Forelimb muscle (tissue), 1 donor: ENCODE results near the gene RDM1. TPM values are rescaled to one million over a fixed set of nuclear protein-coding genes. Genes with fewer than 3 reads are reported as not detected.
"Not testable (repeated sequence)": the region's sequence is repeated elsewhere in the genome, so short reads cannot be mapped to it uniquely, and the experiment has no call there.

Source experiments
- DNase-seq: peaks from one replicate; pipeline ENCODE4 v3.0.0-alpha.2; 2013; ENCODE audit warnings: low read depth
- polyA plus RNA-seq: library from polyadenylated mRNA; unstranded; fragments of 120-200 nt; gene quantifications from one replicate; pipeline ENCODE4 v1.2.1, GENCODE V29; 2013; ENCODE audit not compliant: insufficient read length

Gene RDM1, protein sequence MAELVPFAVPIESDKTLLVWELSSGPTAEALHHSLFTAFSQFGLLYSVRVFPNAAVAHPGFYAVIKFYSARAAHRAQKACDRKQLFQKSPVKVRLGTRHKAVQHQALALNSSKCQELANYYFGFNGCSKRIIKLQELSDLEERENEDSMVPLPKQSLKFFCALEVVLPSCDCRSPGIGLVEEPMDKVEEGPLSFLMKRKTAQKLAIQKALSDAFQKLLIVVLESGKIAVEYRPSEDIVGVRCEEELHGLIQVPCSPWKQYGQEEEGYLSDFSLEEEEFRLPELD
- 0.28 TPM for polyA plus RNA-seq

DNA sequence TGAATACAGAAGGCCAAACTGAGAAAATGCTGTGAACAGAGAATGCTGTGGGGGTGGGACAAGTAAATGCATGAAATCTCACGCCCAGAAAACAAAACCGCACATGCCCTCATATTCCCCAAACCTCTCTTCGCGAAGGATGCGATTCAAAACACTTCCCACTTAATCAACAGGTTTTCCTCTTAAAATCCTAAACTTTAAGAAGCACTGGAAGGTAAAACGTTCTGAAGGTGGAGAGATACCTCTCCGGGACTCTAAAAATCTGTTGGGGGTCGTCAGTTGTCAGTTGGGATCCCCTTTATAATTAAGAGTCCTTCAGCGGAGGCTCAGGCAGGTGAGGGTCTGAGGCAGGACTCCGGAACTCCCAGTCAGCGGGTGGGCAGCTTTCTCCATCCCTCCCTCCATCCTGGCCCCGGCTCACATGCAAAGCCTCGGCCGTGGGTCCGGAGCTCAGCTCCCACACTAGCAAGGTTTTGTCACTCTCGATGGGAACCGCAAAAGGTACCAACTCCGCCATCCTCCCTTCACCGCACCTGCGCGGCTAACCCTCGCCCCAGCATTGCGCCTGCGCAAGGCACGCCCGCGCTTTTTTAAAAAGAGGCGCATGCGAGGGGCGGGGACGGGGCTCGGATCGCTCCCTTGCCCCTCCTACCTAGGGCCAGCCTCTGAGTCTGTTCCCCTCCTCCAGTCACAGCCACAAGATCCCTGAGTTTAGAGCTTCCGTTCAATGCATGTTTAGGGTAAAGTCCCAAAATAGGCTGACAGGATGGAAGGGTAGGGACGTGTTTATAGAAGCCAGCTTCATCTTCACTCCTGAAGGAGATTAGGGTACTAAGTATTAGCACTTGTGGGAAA is at the start of gene RDM1:
RDM1 (minus strand) TSS at position 563 of the 855 bp plus-strand sequence; CDS start at position 517, 46 bp downstream.
- DNase-seq: peak; percentile 25

DNA sequence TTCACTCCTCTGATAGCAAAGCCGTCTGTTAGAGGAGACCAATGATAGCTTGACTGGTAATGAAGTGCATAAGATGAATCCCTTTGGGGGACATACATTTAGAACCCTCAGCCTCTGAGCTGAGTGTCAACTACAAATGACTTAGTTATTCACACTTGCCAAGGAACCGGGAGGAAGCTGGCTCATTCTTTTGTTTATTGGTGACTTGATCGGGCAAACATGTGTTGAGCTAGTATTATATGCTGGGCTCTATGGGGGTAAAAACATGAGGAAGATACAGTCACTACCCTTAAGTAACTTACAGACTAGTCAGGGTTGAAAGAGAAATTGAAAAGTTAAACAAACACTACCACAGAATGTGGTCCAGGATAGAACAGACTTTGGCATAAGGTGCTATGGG is 47.8 kb upstream of the RDM1 start:
- DNase-seq: no peak

DNA sequence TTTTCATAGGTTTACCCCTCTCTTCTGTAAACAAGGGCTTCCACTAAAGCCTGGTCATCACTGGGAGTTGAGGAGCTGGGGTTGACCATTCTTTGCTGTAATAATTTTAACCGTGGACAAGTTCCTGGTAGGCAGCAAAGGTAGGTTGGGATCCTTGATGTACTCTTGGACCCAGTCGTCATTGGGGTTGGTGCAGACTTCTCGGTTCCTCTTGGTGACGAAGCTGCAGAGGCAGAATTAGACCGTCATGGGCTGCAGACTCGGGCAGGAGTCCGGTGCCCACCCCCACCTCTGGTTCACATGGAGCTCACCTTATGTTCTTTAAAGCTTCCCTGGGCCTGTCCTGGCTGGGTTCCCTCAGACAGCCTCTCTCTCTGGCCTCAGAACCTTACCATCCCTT is 46.9 kb upstream of the RDM1 start:
- no peak for DNase-seq

DNA sequence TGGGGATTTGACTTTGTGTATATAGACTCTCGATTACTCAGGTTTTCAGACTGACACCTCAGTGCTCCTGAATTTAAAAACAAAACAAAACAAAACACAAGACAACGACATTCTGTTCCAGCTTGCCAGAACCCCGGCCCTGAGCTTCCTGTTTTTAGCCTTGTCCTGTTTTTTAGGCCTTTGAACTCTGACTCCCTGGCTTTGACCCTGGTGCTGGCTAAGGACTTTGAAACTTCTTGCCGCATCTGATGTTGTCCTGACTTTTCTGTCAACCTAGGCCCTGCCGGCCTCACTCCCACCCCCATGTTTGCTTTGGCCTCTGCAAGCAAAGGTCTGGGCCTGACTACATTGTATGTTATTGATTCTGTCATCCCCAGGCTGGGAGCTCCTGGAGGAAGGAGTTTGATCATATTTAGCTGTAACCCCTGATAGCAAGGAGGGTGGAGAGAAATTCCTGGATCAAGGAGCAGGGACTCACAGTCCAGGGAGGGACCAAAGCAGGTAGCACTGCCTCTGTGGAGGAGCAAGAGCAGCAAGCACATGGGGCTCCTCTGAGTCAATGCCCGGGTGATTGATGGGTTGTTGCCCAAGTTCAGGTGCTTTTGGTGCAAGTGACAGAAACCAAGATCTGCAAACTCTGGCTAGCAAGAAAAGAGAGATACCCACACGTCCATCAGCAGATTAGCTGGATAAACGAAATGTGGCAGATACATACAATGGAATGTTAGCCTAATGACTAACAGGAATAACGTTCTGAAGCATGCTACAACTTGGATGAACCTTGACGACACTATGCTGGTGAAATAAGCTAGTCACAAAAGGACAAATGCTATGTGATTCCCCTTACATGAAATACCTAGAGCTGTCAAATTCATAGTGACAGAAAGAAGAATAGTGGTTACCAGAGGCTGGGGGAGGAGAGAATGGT is 43.0 kb upstream of the RDM1 start:
- DNase-seq: no peak

DNA sequence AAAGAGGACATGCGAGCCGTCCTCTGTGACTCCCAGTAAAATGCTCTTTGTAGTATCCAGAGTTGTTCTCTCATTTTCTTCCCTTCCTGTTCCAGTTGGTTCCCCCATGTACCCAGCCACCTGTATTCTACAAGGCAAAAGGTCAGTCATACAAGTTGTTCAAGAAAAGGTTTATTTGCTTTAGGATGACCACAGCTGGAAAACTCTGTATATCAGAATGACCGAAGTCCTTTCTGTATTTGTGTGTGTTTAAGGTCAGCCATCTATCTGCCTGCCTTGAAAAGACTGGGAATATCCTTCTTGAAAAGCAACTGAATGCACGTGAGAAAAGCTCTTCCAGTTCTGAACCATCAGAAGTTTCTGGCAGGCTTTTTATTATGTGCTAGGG is 42.4 kb upstream of the RDM1 start:
- no peak for DNase-seq

DNA sequence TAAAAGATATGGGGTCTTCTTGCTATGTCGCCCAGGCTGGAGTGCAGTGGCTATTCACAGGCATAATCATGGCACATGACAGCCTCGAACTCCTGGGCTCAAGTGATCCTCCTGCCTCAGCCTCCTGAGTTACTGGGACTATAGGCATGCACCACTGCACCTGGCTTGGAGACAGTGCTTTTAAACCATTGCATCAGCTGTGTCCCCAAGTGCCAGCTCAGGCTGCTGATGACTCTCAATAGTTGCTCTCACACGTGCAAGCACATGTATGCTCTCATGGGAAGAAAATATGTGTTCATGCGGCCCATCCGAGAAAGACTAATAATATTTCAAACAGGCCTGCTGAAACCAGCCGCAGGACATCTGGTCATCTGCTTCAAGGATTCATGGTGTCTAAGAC is 42.0 kb upstream of the RDM1 start:
- DNase-seq: no peak

DNA sequence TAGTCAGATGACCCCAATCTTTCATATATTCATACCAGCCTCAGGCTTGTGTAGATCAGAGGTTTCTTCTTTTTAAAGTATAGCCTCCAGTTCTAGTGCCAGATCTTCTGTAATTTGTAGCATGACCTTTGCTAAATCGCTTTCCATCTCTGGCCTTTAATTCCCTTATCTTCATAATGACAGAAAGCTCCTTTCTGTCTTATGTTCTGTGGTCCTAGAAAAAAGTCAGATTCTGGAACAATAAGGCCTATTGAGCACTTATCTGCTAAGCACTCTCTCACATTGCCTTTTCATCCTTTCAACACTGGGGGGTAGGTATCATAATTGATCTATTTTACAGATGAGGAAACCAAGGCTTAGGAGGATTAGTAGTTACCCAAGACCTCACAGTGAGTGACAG is 41.5 kb upstream of the RDM1 start:
- no peak for DNase-seq

DNA sequence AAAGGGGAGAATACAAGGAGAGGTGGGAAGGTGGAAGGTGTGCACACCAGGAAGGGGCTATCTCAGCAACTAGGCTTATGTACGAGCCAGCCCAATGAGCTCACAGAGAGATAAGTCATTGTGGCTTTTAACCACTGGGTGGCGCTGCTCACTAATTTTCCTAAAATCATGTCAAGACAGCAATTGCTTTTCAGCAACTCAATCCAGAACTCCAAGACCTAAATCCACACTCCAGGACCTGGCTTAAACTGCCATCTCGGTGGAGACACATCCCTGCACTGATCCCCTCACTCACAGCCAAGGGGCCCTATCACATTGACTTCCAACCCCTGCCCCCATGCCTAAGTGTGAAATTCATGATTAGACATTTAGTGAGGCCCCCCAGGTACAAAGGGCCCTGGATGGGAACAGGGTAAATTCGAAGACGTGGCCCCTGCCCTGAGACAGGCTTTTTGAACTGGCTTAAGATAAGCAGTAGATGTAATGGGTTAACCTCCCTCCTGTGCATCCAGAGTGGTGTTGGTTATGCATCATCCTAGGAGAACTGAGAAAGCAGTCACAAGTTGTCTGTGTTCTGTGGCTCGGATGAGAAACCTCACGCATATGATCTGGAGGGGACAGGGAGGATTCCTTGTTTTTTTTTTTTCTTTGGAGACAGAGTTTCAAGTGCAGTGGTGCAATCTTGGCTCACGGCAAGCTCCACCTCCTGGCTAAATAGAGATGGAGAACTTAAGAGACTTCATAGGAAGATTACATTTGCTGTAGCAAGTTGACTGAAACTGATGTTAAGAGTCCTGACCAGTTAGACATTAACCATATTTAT is 39.2 kb upstream of the RDM1 start:
- peak; percentile 56 for DNase-seq

DNA sequence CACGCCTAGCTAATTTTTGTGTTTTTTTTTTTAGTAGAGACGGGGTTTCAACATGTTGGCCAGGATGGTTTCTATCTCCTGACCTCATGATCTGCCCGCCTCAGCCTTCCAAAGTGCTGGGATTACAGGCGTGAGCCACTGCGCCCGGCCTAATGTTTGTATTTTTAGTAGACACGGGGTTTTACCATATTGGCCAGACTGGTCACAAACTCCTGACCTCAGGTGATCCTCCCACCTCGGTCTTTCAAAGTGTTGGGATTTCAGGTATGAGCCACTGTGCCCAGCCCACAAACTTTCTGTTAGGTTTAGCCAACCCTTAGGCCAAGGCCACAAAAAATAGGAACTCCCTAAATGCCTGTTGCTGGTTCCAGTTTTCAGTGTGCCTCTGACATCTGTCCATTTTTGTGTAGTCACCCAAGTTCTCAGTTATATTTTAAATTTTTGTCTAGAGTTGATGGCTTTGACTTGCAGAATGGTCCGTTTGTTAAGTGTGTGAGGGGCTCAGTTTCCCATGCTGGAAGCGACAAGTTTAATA is 38.0 kb upstream of the RDM1 start:
- DNase-seq: no peak

DNA sequence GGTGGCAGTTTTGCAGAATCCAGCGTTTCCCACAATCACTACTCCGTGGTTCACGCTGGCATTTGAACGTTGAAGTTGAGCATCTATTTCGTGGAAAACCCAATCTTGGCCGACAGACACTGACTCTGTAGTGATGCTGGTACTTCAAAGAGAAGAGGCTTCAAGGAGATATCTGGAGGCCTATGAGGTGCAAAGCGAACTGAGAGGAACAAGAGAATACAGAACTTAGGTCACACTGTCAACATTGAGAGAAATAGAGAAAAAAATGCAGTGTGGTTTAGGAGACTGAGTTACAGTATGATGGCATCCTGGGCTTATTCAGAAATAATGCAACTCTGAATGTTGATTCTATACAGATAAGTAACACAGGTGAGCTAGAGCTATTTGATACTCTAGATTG is 34.7 kb upstream of the RDM1 start:
- no peak for DNase-seq

DNA sequence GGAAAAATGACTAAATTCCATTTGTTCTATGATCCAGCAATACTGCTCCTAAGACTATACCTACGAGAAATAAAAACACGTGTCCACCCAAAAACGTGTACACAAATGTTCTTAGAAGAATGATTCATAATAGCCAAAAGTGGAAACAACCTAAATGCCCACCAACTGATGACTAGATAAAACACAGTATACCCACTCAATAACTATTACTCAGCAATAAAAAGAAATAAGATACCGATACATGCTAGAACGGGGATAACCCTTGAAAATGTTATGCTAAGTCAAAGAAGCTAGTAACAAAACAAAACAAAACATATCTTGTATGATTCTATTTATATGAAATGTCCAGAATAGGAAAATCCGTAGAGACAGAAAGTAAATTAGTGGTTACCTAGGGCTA is 33.1 kb upstream of the RDM1 start:
- no peak for DNase-seq

DNA sequence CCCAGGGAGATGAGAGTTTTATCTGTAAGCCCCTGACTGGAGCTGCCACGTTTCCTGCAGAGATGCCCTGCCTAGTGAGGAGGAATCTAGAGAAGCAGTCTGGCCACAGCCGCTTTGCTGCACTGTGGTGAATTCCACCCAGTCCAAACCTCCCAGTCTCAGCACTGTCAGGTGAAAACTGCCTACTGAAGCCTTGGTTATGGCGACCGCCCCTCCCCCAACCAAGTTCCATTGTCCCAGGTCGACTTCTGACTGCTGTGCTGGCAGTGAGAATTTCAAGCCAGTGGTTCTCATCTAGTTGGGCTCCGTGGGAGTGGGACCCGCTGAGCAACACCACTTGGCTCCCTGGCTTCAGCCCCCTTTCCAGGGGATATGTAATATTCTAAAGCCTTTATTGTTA is 23.1 kb upstream of the RDM1 start:
- DNase-seq: no peak

DNA sequence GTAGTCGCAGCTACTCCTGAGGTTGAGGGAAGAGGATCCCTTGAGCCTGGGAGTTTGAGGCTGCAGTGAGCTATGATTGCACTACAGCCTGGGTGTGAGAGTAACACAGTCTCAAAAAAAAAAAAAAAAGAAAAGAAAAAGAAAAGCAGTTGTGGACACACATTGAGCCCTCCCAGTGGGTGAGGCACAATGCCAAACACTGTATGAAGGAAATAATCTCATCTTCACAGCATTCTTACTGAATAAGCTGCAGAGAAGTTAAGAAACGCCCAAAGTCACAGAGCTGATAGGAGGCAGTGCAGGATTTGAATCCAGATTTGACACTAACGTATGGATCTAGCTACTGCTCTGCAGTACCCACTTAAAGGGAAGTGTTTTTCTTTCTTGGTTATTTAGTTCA is 18.8 kb upstream of the RDM1 start:
- DNase-seq: no peak

DNA sequence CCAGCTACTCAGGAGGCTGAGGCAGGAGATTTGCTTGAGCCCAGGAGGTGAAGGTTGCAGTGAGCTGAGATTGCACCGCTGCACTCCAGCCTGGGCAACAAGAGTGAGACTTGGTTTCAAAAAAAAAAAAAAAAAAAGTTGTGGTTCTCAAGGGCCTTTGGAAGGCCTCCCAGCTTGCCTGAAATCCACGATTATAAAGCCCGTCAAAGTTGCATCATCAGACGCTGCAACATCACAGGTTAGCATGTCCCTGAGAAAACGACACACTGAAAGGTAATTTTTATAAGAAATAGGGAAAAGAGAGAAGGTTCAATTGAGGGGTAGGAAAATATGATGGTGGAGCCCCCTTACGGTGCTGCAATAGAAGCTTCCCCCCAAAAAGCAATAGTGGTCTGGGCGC is 17.5 kb upstream of the RDM1 start:
- DNase-seq: no peak

DNA sequence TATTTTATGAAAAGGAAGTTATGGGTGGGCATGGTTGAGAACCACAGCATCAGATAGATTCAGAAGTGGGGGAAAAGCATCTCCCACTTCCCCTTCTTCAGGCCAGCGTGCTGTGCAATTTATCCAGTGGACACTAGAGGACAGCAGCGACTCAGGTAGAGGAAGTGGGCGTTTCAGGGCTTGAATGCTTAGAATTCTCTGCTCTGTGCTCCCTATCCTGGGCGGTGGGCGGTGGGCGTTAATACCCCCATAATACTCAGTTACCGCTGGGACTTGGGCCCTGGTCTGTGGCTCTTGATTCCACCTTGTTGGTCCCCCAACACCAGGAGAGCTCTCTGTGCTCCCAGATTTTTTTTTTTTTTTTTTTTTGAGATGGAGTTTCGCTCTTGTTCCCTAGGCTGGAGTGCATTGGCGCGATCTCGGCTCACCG is 16.6 kb upstream of the RDM1 start:
- peak; percentile 8 for DNase-seq

DNA sequence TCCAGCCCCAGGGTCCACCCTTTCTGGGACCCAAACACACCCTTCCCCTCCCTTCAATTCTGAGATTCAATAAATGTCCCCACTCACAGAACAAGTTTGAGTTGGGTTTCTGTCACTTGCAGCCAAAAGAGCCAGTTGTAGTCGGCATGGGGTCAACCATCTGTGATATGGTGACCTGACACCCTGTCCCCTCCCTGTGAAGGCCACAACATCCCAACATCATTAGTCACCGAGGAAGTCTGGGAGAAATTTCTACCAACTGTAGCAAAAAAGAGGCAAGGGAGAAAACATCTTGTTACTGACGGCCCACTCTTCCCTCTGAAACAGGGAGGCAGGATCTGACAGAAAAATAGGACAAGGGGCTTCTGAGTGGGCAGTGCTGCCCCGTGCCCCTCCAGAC is 13.6 kb upstream of the RDM1 start:
- DNase-seq: no peak

DNA sequence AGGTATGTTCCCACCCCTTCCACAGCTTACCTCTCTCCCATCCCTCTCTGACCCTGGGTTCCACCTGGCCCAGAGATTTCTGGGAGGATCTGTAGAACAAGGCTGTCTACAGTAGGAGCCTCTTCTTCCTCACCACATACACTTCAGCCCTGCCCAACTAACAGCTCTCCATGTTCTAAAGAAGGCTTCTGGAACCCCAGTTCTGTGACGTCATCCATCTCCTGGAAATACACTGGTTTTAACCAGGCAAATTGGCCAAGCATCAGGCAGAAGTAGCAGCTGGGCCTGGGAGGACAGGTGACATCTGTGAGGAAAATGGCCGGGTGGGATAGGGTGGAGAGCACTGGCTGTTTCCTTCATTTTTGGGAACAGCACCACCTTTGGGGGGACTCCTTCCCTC is 13.0 kb upstream of the RDM1 start, which contains the start of gene LYZL6:
LYZL6 (minus strand) TSS at position 177 of the 400 bp plus-strand sequence. CDS start 4,357 bp downstream, outside the sequence.
- DNase-seq: no peak

DNA sequence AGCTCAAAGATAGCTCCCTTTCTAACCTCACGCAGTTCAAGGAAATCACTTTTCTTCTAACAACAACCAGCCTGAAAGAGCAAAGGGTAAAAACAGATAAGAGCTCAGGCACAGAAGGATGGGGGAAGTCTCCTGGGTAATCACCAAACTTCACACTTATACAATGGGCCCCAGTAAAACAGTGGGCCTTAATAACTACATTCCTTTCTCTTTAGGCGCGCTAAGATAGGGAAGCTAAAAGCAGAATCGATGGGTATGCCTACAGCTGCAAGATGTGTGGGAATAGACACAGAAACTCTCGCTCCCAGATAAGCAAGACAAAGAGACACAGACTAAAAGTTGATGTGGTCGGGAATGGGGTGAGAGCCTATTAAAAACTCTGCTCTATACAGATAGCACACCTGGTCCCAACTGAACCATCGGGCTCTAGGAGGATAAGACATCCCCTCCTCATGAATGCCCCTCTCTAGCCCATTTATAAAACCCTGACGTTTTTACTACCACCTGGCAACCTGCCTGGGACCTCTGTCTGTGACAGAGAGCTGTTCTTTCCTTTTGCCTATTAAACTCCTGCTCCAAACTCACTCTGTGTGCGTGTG is 12.1 kb upstream of the RDM1 start:
- DNase-seq: no peak

DNA sequence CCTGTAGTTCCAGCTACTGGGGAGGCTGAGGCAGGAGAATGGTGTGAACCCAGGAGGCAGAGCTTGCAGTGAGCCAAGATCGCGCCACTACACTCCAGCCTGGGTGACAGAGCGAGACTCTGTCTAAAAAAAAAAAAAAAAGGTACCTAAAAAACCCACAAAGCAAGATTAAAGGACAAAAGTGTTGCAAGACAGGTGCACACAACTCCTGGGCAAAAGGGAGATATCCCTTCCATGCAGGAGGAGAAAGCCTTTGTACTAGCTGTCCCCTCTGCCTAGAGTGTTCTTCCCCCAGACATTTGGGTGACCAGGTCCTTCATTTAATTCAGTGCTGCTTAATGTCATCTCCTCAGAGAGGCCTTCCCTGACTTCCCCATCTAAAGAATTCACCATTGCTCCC is 7.9 kb upstream of the RDM1 start:
- not testable (repeated sequence) for DNase-seq

DNA sequence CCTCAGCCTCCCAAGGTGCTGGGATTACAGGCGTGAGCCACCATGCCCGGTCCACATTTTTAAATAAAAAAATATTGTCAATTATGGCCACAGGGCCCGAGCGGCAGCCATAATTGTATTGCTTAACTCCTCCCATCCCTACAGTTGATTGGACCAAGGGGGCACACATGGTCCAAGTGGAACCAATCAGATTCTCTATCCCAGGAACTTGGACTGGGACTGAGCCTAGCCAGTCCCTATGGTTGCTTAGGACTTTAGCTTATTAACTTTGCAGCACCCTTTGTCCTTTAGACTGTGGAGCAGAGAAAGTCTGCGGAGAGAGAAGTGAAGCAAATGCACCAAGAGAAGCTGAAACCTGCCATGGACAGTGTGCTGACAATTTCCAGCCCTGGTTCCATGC is 5.5 kb upstream of the RDM1 start:
- no peak for DNase-seq
